HG02970 (cell line): ENCODE results near the gene BANP.
"Not testable (repeated sequence)": the region's sequence is repeated elsewhere in the genome, so short reads cannot be mapped to it uniquely, and the experiment has no call there.

ENCODE experiments used
- ATAC-seq: cut with Tn5 transposase; IDR thresholded peaks from one replicate; pipeline ENCODE4 v1.9.1; 2021; ENCODE audit warnings: mild to moderate bottlenecking, moderate library complexity, moderate number of reproducible peaks; ENCODE audit not compliant: unreplicated experiment, low FRiP score

BANP gene

GRCh38 chr16:87964049-87964659 lies 12.9 kb downstream of the BANP start:
- no peak for ATAC-seq

GRCh38 chr16:87965417-87965816 lies 14.2 kb downstream of the BANP start:
- no peak for ATAC-seq

GRCh38 chr16:87966064-87966645 lies 14.9 kb downstream of the BANP start:
- ATAC-seq = no peak

DNA sequence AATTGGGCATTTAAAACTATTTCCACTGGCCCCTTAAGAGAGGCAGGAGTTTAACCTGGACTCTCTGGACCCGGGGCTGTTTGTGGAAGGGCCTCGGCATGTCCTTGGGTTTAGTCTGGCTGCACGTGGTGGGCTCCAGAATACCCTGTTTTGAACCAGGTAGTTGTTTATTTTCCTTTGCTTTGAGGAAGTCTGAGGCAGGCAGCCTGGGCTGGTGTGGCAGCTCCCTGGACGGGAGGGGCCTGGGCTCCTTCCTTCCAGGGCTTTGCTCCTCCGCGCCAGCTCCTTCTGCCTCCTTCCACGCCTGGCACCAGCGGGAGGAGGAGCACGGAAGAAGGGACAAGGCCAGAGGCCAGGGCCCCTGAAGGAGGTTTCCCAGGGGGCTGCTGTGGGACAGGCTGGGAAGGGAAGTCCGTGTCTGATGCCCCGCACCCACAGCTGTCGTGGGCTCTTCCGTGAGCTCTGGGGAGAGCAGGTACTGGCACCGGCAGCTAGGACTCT lies 15.5 kb downstream of the BANP start:
- no peak for ATAC-seq

GRCh38 chr16:87968541-87968940 lies 17.3 kb downstream of the BANP start:
- ATAC-seq = no peak

DNA sequence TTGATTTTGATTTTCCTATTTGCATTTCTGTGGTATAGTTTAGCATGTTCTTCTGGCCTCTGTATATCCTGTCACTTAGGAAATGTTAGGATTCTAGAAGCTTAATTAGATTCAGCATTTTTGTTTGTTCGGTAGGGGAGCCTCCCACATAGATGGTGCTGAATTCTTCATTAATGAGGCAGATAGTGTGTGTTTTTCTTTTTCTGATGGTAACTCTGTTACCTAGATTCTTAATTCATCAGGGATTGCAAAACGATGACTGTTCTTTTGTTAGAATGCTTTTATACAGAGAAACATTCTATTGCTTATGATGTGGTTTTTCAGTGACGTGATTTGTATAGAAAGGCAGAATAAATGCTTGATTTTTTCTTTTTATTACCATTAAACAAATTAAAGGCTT lies 19.0 kb downstream of the BANP start:
- no peak for ATAC-seq

- ATAC-seq = no peak
Observed at GRCh38 chr16:87971933-87972332, 20.7 kb downstream of the BANP start.

DNA sequence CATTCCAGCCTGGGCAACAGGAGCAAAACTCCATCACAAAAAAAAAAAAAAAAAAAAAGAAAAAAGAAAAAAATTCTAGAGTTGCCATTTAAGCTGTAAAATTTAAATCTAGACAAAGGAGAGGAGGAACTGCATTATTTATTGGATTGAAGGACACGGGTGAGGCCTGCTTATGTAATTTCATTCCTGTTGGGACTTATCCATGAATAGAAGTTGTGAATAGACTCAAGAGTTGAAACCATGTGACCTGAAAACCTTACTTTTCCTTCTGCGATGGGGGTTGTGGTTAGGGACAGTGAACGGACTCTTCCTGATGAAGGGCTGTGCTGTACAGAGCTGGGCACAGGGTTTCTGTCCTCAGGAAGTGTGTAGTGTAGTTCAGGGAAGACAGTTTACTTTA lies 22.5 kb downstream of the BANP start:
- ATAC-seq = no peak

- no peak for ATAC-seq
Observed at GRCh38 chr16:87974178-87974577, 22.9 kb downstream of the BANP start.

GRCh38 chr16:87976665-87977064 lies 25.4 kb downstream of the BANP start:
- ATAC-seq = no peak

- no peak for ATAC-seq
Observed at GRCh38 chr16:87978127-87978526, 26.9 kb downstream of the BANP start.

DNA sequence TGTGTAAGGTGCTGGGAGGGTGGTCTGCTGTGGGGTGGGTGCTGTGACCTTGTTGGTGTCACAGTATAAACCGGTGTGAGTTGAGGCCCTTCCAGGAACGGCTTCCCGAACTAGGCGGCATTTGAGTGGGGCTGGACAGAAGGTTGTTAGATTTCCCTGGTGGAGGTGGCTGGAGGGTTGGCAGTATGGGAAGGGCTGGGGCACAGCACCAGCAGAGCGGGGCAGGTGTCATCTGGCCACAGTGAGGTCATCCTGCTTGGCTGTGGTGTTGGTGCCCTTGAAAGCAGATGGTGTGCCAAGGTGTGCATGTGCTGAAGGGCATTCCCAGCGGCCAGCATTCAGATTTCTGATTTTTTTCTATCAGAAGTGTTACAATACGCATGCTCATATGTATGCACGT lies 28.1 kb downstream of the BANP start:
- ATAC-seq = no peak

GRCh38 chr16:87979911-87980630 lies 28.8 kb downstream of the BANP start:
- not testable (repeated sequence) for ATAC-seq

DNA sequence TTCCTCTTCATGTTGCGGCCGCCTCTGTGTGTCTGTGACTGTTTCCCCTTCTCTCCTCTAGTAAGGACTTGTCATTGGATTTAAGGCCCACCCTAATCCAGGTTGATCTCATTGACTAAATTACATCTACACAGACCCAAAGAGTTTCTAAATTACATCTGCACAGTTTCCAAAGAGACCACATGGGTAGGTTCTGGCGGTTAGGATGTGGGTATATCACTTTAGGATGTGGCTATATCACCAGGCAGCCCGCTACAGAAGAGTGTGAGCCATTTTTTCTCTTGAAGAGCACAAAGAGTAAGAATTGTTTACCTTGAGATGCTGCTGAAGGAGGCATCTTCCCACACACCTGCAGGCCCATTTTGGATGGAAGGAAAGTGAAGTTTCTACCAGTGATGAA lies 30.1 kb downstream of the BANP start:
- not testable (repeated sequence) for ATAC-seq

DNA sequence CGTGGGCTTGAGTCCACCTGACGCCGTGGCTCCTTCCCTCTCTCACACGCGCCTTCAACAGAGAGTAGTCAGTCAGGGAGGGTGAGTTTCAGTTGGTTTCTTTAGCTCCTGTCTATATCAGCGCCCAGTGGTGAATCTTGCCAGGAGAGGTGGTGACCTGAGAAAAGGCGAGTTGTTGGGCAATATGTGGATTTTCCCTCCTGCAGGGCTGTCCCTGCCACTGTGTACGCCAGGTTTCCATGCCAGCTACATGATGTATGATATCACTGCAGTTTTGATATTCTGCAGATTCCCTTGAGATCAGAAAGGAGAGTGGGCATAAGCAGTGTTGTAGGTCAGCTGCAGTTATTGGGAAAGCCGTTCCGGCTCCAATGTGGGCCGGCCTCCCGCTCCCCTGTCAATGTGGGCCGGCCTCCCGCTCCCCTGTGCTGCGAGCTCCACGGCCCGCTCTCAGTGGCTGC lies 31.4 kb downstream of the BANP start:
- no peak for ATAC-seq

GRCh38 chr16:87983072-87983736 lies 32.0 kb downstream of the BANP start:
- not testable (repeated sequence) for ATAC-seq

DNA sequence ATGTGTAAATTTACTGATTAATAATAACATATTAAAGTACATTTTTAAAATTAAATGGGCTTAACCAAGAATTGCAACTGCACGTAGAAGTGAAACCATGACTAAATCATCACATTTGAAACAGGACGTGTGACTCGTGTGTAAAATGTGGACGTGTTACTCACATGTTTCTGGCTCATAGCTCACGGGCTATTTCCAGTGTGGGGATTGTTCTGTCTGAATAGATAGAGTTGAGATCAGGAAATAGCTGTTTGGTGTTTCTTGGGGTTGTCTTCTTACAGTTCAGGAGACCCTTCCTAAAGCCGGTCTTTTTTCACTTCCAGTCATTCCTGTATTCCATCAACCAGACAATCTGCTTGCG lies 32.5 kb downstream of the BANP start:
- ATAC-seq = not testable (repeated sequence)

DNA sequence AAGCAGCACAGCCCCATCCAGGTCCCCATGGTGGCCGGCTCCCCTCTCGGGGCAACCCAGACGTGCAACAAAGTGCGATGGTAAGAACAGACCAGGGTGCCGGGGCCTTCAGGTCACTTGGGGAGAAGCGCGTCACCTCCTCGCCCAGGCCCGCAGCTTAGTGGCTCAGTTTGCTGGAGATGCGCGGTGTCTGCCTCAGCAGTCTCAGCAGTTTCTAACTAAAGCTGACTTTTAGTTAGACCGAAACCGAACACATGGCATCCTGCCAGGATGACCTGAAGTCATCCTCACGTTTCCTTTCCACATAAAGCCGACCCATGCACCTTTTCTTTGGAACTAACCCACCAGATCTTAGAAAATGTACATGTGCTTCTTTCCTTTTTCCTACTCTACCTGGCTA lies 32.9 kb downstream of the BANP start:
- ATAC-seq = not testable (repeated sequence)

DNA sequence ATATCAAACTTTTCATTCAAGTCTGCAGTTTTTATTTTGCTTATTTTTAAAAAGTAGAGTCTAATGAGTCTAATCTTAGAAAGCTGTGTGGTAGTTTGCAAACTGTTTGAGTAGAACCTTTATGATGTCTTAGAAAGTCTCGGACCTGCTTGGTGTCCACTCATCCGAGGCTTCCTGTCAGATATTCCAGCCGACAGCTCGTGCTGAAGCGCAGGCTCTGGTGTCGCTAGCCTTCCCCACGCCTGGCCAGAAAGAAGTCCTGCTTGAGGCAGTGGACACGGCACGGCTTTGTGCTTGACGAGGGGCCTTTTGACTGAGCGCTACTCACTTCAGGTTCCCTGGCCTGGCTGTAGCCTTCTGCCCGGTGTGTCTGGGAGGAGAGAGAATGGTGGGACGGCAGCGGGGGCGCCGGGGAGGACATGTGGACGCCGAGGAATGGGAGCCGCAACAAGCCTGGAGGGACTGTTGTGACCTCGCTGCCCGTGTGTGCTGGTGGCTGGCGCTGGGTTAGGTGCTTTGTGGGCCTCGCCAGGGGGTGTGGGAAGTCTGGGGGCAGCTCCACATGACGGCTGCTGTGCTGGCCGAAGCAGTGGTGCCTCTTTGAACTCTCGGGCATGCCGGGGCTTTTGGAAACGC lies 33.5 kb downstream of the BANP start:
- ATAC-seq = no peak

DNA sequence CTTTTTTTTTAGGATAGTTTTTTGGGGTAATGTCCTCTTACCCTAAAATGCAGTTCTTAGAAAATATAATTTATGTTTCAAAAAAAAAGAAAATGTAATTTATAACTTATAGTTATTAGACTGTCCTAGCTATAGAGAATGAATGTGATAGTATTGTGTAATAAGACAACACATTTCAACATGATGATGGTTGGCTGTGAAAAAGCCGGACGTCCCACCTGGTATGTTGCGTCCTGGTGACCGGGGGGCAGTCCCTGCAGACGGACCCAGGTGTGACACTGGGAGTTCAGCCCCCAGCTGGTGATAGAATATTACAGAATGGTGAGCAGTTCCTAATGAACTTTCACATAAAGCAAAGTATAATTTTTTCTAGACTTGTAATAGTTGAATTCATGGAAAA lies 34.3 kb downstream of the BANP start:
- ATAC-seq = not testable (repeated sequence)
